ENCODE data around the gene IRAK2. TPM values are rescaled to one million over a fixed set of nuclear protein-coding genes. Genes with fewer than 3 reads are reported as not detected.

Gene IRAK2
- polyA plus RNA-seq, 2 of the 4 experiments (the other 2 are of a cell fraction) = 7.9 to 12.5 TPM

GRCh38 chr3:10240799-10241198 is 76.1 kb downstream of the IRAK2 start:
- Histone ChIP-seq H3K9me3 (peaks cover 11% of the 10 kb centered on the region), H3K4me2 (no peak overlapping the region), H3K4me3 (no peak overlapping the region), H3K4me1 (no peaks in the 10 kb centered on the region), H3K27ac (no peak overlapping the region)
- no peak for FAIRE-seq
- WGBS (ENCODE audit: missing lambda C conversion rate) = 93% methylated on average over 6 of the region's 6 CpGs
- no peak for DNase-seq (ENCODE audit: low read depth in 1 of 2, low spot score in 1 of 2)
- ChIA-PET POLR2A (no interaction called here), CTCF (no interaction called here)
- no peak for ATAC-seq
- TF ChIP-seq ZFP36 (IDR thresholded peaks at IDR 0.05; ENCODE audit: borderline replicate concordance, partially characterized antibody) (no peak), NFE2L2 (conservative IDR thresholded peaks at IDR 0.05; ENCODE audit: low read length) (no peak), SREBF2 (IDR thresholded peaks at IDR 0.05) (no peak), TP53 (CRISPR knock-in tag; IDR thresholded peaks at IDR 0.05) (no peak), CBX8 (IDR thresholded peaks at IDR 0.05) (no peak), RARB (CRISPR knock-in tag; IDR thresholded peaks at IDR 0.05) (no peak), RFX5 (IDR thresholded peaks at IDR 0.05) (no peak), CEBPB (IDR thresholded peaks at IDR 0.05) (no peak), MYC (IDR thresholded peaks at IDR 0.05; ENCODE audit: borderline replicate concordance, low read length) (no peak), POLR2AphosphoS2 (conservative IDR thresholded peaks at IDR 0.05; ENCODE audit: low read length) (no peak)
- TF ChIP-seq, protein P1, sequence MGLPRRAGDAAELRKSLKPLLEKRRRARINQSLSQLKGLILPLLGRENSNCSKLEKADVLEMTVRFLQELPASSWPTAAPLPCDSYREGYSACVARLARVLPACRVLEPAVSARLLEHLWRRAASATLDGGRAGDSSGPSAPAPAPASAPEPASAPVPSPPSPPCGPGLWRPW (IDR thresholded peaks at IDR 0.05) = no peak

- no peak for DNase-seq (ENCODE audit: low read depth in 1 of 2, low spot score in 1 of 2)
- POLR2A ChIA-PET = no interaction called here
- CTCF ChIA-PET = interaction anchor here (0.7 to 1.6 kb wide), 6 partner anchors 11 to 50 kb away, joined by 3 to 7 read pairs (median 3); no protein-coding TSS in a partner anchor
- Histone ChIP-seq H3K27ac (no peak overlapping the region), H3K9me3 (peaks cover 16% of the 10 kb centered on the region), H3K4me1 (no peaks in the 10 kb centered on the region), H3K4me3 (no peak overlapping the region), H3K4me2 (no peak overlapping the region)
- ATAC-seq = no peak
- 96% methylated on average over 7 of the region's 7 CpGs for whole genome bisulfite sequencing (ENCODE audit: missing lambda C conversion rate)
- TF ChIP-seq POLR2A (IDR thresholded peaks at IDR 0.05; ENCODE audit: low read length) (no peak), ATOH8 (CRISPR knock-in tag; IDR thresholded peaks at IDR 0.05; ENCODE audit: low read depth) (no peak), MYC (IDR thresholded peaks at IDR 0.05; ENCODE audit: borderline replicate concordance, low read length) (no peak), FOSB (CRISPR knock-in tag; IDR thresholded peaks at IDR 0.05) (no peak), CEBPB (IDR thresholded peaks at IDR 0.05) (no peak), JUN (IDR thresholded peaks at IDR 0.05) (no peak), PHF8 (IDR thresholded peaks at IDR 0.05; ENCODE audit: borderline replicate concordance, low read depth) (no peak), POLR2AphosphoS2 (conservative IDR thresholded peaks at IDR 0.05; ENCODE audit: low read length) (no peak), HDAC2 (IDR thresholded peaks at IDR 0.05) (no peak), ELK1 (IDR thresholded peaks at IDR 0.05; ENCODE audit: low read depth, low read length) (no peak), RNF2 (IDR thresholded peaks at IDR 0.05; ENCODE audit: borderline replicate concordance, low read depth) (no peak), HEYL (CRISPR knock-in tag; IDR thresholded peaks at IDR 0.05) (no peak), RFX5 (IDR thresholded peaks at IDR 0.05) (no peak), GATA3 (IDR thresholded peaks at IDR 0.05; ENCODE audit: borderline replicate concordance) (no peak), MAFK (IDR thresholded peaks at IDR 0.05; ENCODE audit: partially characterized antibody) (no peak), ZSCAN20 (CRISPR knock-in tag; IDR thresholded peaks at IDR 0.05) (no peak), RAD21 (conservative IDR thresholded peaks at IDR 0.05 in 1 of 2, IDR thresholded peaks at IDR 0.05 in 1 of 2) (no peak), MAZ (IDR thresholded peaks at IDR 0.05; ENCODE audit: borderline replicate concordance, low read depth, low read length) (no peak)
- TF ChIP-seq, protein P2, sequence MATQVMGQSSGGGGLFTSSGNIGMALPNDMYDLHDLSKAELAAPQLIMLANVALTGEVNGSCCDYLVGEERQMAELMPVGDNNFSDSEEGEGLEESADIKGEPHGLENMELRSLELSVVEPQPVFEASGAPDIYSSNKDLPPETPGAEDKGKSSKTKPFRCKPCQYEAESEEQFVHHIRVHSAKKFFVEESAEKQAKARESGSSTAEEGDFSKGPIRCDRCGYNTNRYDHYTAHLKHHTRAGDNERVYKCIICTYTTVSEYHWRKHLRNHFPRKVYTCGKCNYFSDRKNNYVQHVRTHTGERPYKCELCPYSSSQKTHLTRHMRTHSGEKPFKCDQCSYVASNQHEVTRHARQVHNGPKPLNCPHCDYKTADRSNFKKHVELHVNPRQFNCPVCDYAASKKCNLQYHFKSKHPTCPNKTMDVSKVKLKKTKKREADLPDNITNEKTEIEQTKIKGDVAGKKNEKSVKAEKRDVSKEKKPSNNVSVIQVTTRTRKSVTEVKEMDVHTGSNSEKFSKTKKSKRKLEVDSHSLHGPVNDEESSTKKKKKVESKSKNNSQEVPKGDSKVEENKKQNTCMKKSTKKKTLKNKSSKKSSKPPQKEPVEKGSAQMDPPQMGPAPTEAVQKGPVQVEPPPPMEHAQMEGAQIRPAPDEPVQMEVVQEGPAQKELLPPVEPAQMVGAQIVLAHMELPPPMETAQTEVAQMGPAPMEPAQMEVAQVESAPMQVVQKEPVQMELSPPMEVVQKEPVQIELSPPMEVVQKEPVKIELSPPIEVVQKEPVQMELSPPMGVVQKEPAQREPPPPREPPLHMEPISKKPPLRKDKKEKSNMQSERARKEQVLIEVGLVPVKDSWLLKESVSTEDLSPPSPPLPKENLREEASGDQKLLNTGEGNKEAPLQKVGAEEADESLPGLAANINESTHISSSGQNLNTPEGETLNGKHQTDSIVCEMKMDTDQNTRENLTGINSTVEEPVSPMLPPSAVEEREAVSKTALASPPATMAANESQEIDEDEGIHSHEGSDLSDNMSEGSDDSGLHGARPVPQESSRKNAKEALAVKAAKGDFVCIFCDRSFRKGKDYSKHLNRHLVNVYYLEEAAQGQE (IDR thresholded peaks at IDR 0.05) = no peak
- TF ChIP-seq, protein P3, sequence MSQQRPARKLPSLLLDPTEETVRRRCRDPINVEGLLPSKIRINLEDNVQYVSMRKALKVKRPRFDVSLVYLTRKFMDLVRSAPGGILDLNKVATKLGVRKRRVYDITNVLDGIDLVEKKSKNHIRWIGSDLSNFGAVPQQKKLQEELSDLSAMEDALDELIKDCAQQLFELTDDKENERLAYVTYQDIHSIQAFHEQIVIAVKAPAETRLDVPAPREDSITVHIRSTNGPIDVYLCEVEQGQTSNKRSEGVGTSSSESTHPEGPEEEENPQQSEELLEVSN (IDR thresholded peaks at IDR 0.05; ENCODE audit: borderline replicate concordance, low read depth) = no peak
- no peak for FAIRE-seq
Measured at GRCh38 chr3:10242182-10243065, 77.7 kb downstream of the IRAK2 start.

Measured in A549 (cell line).